Measurements from ENCODE around the gene ANO9.
A peak's percentile ranks its signal among the peaks of the same experiment; 100 is the strongest.

Gene ANO9

DNA sequence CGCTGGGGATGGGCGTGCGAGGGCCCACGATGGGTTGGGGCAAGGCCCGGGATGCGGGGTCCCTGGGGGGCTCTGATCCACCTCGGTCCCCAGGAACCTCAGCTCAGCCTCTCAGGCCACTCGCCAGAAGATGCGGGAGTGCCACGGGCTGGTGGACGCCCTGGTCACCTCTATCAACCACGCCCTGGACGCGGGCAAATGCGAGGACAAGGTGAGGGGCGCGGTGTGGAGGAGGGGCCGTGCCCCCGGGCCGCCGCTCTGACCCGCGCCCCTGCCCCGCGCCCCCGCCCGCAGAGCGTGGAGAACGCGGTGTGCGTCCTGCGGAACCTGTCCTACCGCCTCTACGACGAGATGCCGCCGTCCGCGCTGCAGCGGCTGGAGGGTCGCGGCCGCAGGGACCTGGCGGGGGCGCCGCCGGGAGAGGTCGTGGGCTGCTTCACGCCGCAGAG lies 41.5 kb downstream of the ANO9 start:
- DNase-seq (ENCODE audit: low spot score), result no peak
- TF ChIP-seq, protein P1, sequence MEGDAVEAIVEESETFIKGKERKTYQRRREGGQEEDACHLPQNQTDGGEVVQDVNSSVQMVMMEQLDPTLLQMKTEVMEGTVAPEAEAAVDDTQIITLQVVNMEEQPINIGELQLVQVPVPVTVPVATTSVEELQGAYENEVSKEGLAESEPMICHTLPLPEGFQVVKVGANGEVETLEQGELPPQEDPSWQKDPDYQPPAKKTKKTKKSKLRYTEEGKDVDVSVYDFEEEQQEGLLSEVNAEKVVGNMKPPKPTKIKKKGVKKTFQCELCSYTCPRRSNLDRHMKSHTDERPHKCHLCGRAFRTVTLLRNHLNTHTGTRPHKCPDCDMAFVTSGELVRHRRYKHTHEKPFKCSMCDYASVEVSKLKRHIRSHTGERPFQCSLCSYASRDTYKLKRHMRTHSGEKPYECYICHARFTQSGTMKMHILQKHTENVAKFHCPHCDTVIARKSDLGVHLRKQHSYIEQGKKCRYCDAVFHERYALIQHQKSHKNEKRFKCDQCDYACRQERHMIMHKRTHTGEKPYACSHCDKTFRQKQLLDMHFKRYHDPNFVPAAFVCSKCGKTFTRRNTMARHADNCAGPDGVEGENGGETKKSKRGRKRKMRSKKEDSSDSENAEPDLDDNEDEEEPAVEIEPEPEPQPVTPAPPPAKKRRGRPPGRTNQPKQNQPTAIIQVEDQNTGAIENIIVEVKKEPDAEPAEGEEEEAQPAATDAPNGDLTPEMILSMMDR (IDR thresholded peaks at IDR 0.05; ENCODE audit: extremely low read depth, insufficient read depth, missing control alignments), result no peak
- in situ Hi-C loops (cut with MboI; ENCODE audit: low pct_unique_long_range_greater_than_20kb, low sequenced_read_pairs, unreplicated experiment), result no loop called here

DNA sequence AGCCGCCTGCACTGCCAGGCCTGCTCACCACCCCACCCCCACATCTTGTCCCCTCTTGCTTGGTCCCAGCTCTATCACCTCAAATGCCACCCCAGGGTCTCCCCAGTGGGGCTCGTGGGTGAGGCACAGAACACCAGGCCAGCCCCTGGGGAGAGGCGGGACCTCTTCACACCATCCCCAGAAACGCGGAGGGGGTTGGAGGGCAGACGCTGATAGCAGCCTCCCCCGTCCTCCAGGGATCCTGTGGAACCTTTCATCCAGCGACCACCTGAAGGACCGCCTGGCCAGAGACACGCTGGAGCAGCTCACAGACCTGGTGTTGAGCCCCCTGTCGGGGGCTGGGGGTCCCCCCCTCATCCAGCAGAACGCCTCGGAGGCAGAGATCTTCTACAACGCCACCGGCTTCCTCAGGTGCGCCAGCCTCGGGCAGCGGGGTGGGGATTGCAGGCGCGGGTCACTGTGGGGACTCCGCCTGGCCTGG lies 42.0 kb downstream of the ANO9 start:
- TF ChIP-seq, protein P1 (IDR thresholded peaks at IDR 0.05; ENCODE audit: extremely low read depth, insufficient read depth, missing control alignments), result no peak
- in situ Hi-C loops (cut with MboI; ENCODE audit: low pct_unique_long_range_greater_than_20kb, low sequenced_read_pairs, unreplicated experiment), result no loop called here
- DNase-seq (ENCODE audit: low spot score), result no peak

DNA sequence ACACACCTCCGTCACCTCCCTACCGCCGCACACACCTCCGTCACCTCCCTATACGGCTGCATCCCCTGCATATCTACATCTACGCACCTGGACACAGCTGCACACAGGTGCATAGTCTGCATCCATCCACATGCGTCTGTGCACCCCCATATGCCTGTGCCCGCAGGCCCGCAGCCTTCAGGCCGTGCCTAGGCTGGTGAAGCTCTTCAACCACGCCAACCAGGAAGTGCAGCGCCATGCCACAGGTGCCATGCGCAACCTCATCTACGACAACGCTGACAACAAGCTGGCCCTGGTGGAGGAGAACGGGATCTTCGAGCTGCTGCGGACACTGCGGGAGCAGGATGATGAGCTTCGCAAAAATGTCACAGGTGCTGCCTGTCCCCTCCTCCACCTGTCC lies 43.0 kb downstream of the ANO9 start:
- TF ChIP-seq, protein P1 (IDR thresholded peaks at IDR 0.05; ENCODE audit: extremely low read depth, insufficient read depth, missing control alignments), result no peak
- in situ Hi-C loops (cut with MboI; ENCODE audit: low pct_unique_long_range_greater_than_20kb, low sequenced_read_pairs, unreplicated experiment), result no loop called here
- DNase-seq (ENCODE audit: low spot score), result no peak

DNA sequence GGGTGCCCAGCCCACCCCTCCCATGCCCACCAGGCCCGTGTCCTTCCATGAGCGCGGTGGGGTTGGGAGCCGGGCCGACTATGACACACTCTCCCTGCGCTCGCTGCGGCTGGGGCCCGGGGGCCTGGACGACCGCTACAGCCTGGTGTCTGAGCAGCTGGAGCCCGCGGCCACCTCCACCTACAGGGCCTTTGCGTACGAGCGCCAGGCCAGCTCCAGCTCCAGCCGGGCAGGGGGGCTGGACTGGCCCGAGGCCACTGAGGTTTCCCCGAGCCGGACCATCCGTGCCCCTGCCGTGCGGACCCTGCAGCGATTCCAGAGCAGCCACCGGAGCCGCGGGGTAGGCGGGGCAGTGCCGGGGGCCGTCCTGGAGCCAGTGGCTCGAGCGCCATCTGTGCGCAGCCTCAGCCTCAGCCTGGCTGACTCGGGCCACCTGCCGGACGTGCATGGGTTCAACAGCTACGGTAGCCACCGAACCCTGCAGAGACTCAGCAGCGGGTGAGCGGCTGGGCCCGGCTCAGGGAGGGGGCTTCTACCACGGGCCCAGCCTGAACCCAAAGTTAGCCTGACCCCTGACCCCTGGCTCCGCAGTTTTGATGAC lies 44.8 kb downstream of the ANO9 start:
- peak; percentile 95 for DNase-seq (ENCODE audit: low spot score)
- TF ChIP-seq, protein P1 (IDR thresholded peaks at IDR 0.05; ENCODE audit: extremely low read depth, insufficient read depth, missing control alignments), result peak; percentile 79
- in situ Hi-C loops (cut with MboI; ENCODE audit: low pct_unique_long_range_greater_than_20kb, low sequenced_read_pairs, unreplicated experiment), result no loop called here

DNA sequence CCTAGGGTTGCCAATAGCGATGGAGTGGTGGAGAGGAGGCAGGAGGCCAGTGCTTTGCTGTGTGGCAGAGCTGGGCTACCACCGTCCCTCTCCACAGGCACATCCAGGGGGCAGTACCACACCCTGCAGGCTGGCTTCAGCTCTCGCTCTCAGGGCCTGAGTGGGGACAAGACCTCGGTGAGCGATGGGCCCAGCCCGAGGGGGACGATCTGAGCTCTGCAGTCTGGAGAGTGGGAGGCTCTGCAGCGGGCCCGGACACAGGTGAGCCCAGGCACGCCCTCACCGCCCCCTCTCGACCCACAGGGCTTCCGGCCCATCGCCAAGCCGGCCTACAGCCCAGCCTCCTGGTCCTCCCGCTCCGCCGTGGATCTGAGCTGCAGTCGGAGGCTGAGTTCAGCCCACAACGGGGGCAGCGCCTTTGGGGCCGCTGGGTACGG lies 45.3 kb downstream of the ANO9 start:
- peak; percentile 74 for DNase-seq (ENCODE audit: low spot score)
- in situ Hi-C loops (cut with MboI; ENCODE audit: low pct_unique_long_range_greater_than_20kb, low sequenced_read_pairs, unreplicated experiment), result no loop called here
- TF ChIP-seq, protein P1 (IDR thresholded peaks at IDR 0.05; ENCODE audit: extremely low read depth, insufficient read depth, missing control alignments), result peak; percentile 18

DNA sequence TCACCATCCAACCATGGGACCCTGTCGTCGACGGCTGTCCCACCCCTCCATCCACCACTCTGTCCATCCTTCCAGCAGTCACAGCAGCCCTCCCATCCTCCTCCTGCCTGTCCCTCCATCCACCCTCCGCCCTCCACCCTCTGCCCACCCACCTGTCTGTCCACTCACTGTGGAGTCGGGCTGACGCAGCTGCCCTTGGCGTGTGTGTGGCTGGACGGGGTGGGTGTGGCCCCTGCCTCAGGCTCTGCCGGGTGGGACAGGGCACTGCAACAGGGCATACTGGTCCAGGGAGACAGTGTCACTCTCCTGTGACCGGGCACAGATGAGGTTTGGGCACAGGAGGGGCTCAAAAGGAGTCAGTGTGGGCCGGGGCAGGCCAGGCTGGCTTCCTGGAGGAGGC lies 45.9 kb downstream of the ANO9 start:
- in situ Hi-C loops (cut with MboI; ENCODE audit: low pct_unique_long_range_greater_than_20kb, low sequenced_read_pairs, unreplicated experiment), result no loop called here
- TF ChIP-seq, protein P1 (IDR thresholded peaks at IDR 0.05; ENCODE audit: extremely low read depth, insufficient read depth, missing control alignments), result no peak
- DNase-seq (ENCODE audit: low spot score), result no peak
